GM19193 (cell line): ENCODE measurements around the gene IFI6.

Experiments used
- POLR2A ChIP-seq: IDR thresholded peaks from 4 replicates; pipeline ENCODE4 v1.6.1; 2011; ENCODE audit not compliant: insufficient read depth, insufficient read length; ENCODE audit errors: extremely low read depth

Gene IFI6

DNA sequence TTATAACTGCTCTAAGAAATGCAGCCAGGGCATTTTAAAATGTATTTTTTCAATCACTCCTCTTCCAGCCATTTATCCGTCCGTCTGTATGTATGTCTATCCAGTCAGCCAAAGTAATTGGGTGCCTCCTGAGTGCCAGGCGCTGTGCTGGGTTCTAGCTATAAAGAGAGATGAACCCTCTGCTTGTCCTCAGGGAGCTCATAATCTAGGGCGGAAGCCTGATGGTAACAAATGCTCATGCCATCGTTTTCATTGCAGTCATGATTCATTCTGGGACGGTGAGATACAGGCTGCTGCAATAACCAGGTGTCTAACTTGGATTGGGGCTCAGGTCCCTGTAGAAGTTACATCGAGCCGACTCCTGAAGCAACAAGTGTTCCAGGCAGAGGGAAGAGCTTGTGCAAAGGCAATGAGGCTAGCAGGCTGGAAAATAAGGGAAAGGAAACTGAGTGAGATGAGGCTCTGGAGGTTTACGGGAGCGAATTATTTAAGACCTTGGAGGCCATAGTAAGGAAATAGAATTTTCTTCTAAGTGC lies 11.6 kb downstream of the IFI6 start:
- TF ChIP-seq POLR2A: no peak

- TF ChIP-seq POLR2A: peak; percentile 72
These were observed 12.3 kb downstream of the IFI6 start for GRCh38 chr1:27659497-27660299.

- TF ChIP-seq POLR2A: no peak
These were observed 13.0 kb downstream of the IFI6 start for GRCh38 chr1:27658951-27659496.

GRCh38 chr1:27656157-27656893 lies 15.7 kb downstream of the IFI6 start:
- TF ChIP-seq POLR2A: no peak

GRCh38 chr1:27655151-27655937 lies 16.6 kb downstream of the IFI6 start:
- no peak for TF ChIP-seq POLR2A

DNA sequence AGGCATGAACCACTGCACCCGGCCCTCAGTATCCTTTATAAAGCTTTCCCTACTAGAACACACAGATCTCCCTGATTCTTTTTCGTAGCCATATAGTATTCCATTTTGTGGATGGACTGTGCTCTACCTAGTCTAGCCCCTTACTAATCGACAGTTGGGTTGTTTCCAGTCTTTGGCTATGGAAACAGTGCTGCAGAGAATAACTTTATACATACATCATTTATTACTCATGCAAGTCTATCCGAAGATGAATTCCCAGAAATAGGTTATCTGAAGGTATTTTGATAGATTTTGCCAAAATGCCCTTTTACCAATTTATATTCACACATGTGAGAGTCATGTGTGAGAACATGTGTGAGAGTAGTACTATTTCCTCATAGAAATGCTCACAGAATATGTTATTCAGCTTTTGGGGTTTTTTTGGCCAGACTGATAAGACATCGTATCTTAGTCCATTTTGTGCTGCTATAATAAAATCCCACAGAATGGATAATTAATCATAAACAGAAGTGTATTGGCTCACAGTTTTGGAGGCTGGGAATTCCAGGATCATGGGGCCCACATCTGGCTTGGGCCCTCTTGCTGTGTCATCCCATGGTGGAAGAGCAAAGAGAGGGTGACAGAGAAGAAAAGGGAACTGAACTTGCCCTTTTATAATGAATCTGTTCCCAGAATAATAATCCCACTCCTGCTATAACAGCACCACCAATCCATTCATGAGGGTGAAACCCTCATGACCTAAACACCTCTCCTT lies 19.7 kb downstream of the IFI6 start:
- TF ChIP-seq POLR2A: no peak

GRCh38 chr1:27650539-27651175 lies 21.3 kb downstream of the IFI6 start:
- TF ChIP-seq POLR2A: no peak

- TF ChIP-seq POLR2A: no peak
These were observed 21.8 kb downstream of the IFI6 start for GRCh38 chr1:27650171-27650538.

GRCh38 chr1:27649306-27649635 lies 22.7 kb downstream of the IFI6 start:
- TF ChIP-seq POLR2A: no peak

GRCh38 chr1:27648602-27649305 lies 23.2 kb downstream of the IFI6 start:
- no peak for TF ChIP-seq POLR2A

DNA sequence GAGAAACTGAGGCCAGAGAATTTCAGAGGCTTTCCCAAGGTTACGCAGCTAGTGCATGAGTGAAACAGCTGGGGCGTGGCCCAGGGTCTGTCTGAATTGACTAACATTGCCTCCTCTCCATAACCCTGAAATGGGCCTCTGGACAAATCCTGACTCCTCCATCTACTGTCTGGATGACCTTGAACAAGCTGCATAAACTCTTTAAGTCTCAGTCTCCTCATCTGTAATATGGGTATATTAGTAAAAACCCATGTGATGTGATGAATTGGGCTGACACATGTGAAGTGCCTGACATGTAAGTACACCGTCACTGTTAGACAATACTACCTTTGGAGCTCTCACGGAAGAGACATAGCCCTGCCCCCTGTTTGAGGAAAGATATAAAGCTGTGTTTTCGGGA lies 24.7 kb downstream of the IFI6 start:
- no peak for TF ChIP-seq POLR2A

GRCh38 chr1:27646676-27647075 lies 25.3 kb downstream of the IFI6 start:
- no peak for TF ChIP-seq POLR2A

GRCh38 chr1:27645071-27645415 lies 26.9 kb downstream of the IFI6 start:
- no peak for TF ChIP-seq POLR2A
